GM12878 (cell line): Measurements from ENCODE around the gene FAM174A. TPM values are rescaled to one million over a fixed set of nuclear protein-coding genes. Genes with fewer than 3 reads are reported as not detected.

ENCODE experiments used
- ATAC-seq: fragments of 200-7000 bp; cut with Tn5 transposase; 3 replicates; pipeline ENCODE4 v1.9.1; 2020; ENCODE audit warnings: mild to moderate bottlenecking, moderate library complexity
- BruUV-seq: library from RNA; stranded (reverse); fragments of 400-500 nt; replicated peaks from 2 replicates; lab custom pipeline; 2021; lab: Mats Ljungman, UMichigan
- CTCF ChIA-PET: fragments of 300-600 bp; sonication (Branson Sonifier 250); formaldehyde crosslinking; extraction: SDS; loops from one replicate; lab custom pipeline; 2021; ENCODE audit warnings: inconsistent platforms; lab: Yijun Ruan, JAX
- POLR2A ChIA-PET: fragments of 350-600 bp; formaldehyde crosslinking; extraction: SDS; loops from one replicate; lab custom pipeline; 2021; ENCODE audit warnings: inconsistent platforms; lab: Charles Lee
- RAD21 ChIA-PET: fragments of 300-600 bp; sonication (Branson Sonifier 250); formaldehyde crosslinking; loops from one replicate; lab custom pipeline; 2023; ENCODE audit warnings: antibody characterized with exemption; ENCODE audit not compliant: unreplicated experiment; lab: Charles Lee
- SMC1A ChIA-PET: fragments of 300-600 bp; sonication (Branson Sonifier 250); formaldehyde crosslinking; loops from one replicate; lab custom pipeline; 2023; ENCODE audit not compliant: unreplicated experiment, uncharacterized antibody; lab: Charles Lee
- DNase-seq: peaks from one replicate; pipeline ENCODE4 v3.0.0-alpha.2; 2011; ENCODE audit warnings: low read depth, low spot score
- FAIRE-seq: peaks from 3 replicates; lab custom pipeline; 2011; peaks lifted over from hg19 to GRCh38; lab: Jason Lieb, UNC
- H2AFZ ChIP-seq: 2 replicates; pipeline ENCODE4 v1.6.0; 2011; ENCODE audit warnings: low read depth, low read length, control low read depth; ENCODE audit not compliant: control insufficient read depth
- H3K27ac ChIP-seq: 2 replicates; pipeline ENCODE4 v1.5.1; 2011; ENCODE audit warnings: control low read depth; ENCODE audit not compliant: control insufficient read depth, insufficient read depth
- H3K27me3 ChIP-seq, 2 experiments: replicated peaks in 1 of 2; 2 replicates each; pipeline versions ENCODE4 v1.6.0 to v1.6.1; 2011; ENCODE audit warnings: low read length in 1 of 2; ENCODE audit not compliant: control insufficient read depth in 2 of 2, insufficient read depth in 2 of 2
- H3K36me3 ChIP-seq, 2 experiments: 2 replicates each; pipeline ENCODE4 v1.5.1; 2011; ENCODE audit warnings: low read length in 1 of 2; ENCODE audit not compliant: control insufficient read depth in 2 of 2, insufficient read depth in 2 of 2
- H3K4me1 ChIP-seq: 2 replicates; pipeline ENCODE4 v1.6.1; 2011; ENCODE audit warnings: mild to moderate bottlenecking, low read length, moderate library complexity, mixed read lengths; ENCODE audit not compliant: control insufficient read depth, insufficient read depth
- H3K4me2 ChIP-seq: 2 replicates; pipeline ENCODE4 v1.6.0; 2011; ENCODE audit warnings: control low read depth; ENCODE audit not compliant: control insufficient read depth, insufficient read depth
- H3K4me3 ChIP-seq: fragments of 200-600 bp; sonication (generic); 2 replicates; pipeline ENCODE4 v1.5.1; 2016
- H3K79me2 ChIP-seq: 2 replicates; pipeline ENCODE4 v1.6.0; 2011; ENCODE audit warnings: low read length; ENCODE audit not compliant: control insufficient read depth, insufficient read depth
- H3K9ac ChIP-seq: 2 replicates; pipeline ENCODE4 v1.8.0; 2011; ENCODE audit warnings: low read length, control low read depth, mixed read lengths; ENCODE audit not compliant: control insufficient read depth, insufficient read depth
- H3K9me3 ChIP-seq: replicated peaks from 3 replicates; pipeline ENCODE4 v1.5.1; 2011; ENCODE audit warnings: mild to moderate bottlenecking, low read length; ENCODE audit not compliant: control insufficient read depth, insufficient read depth
- H4K20me1 ChIP-seq: 2 replicates; pipeline ENCODE4 v1.6.0; 2011; ENCODE audit not compliant: control insufficient read depth, insufficient read depth
- BCL11A ChIP-seq: IDR thresholded peaks from 2 replicates; pipeline ENCODE4 v1.6.1; 2011; ENCODE audit warnings: low read depth, low read length
- CBX5 ChIP-seq: sonication (generic); IDR thresholded peaks from 2 replicates; pipeline ENCODE4 v1.6.1; 2016; ENCODE audit warnings: low read depth, moderate library complexity, mild to moderate bottlenecking, inconsistent platforms
- FOS ChIP-seq: IDR thresholded peaks from 3 replicates; pipeline ENCODE4 v1.6.1; 2011; ENCODE audit warnings: borderline replicate concordance; ENCODE audit not compliant: insufficient read length; ENCODE audit errors: extremely low read depth
- FOXM1 ChIP-seq: IDR thresholded peaks from 2 replicates; pipeline ENCODE4 v1.6.1; 2012; ENCODE audit warnings: low read depth, mild to moderate bottlenecking, inconsistent platforms, low read length, moderate library complexity
- GABPA ChIP-seq: IDR thresholded peaks from 2 replicates; pipeline ENCODE4 v1.6.1; 2014; ENCODE audit warnings: antibody characterized with exemption, low read depth, mild to moderate bottlenecking, inconsistent platforms
- HDAC2 ChIP-seq: fragments of 200-600 bp; sonication (generic); IDR thresholded peaks from 2 replicates; pipeline ENCODE4 v1.6.1; 2017
- IKZF2 ChIP-seq, 2 experiments: fragments of 450-650 bp; IDR thresholded peaks; 2 replicates each; pipeline ENCODE4 v1.6.1; 2017; ENCODE audit warnings: mild to moderate bottlenecking in 2 of 2, moderate library complexity in 2 of 2
- IRF5 ChIP-seq: fragments of 450-650 bp; IDR thresholded peaks from 2 replicates; pipeline ENCODE4 v1.6.1; 2017; ENCODE audit warnings: borderline replicate concordance
- MAX ChIP-seq: IDR thresholded peaks from 2 replicates; pipeline ENCODE4 v1.6.1; 2012; ENCODE audit warnings: low read depth, low read length, improper control_type of control experiment
- NRF1 ChIP-seq: conservative IDR thresholded peaks from 2 replicates; pipeline ENCODE4 v1.6.1; 2011; ENCODE audit warnings: mild to moderate bottlenecking, low read depth, low read length, improper control_type of control experiment
- RFX5 ChIP-seq: IDR thresholded peaks from 2 replicates; pipeline ENCODE4 v1.6.1; 2011; ENCODE audit warnings: low read depth, low read length, improper control_type of control experiment
- SIN3A ChIP-seq: IDR thresholded peaks from 2 replicates; pipeline ENCODE4 v1.6.1; 2012; ENCODE audit warnings: low read depth, low read length, improper control_type of control experiment
- TBL1XR1 ChIP-seq: IDR thresholded peaks from 2 replicates; pipeline ENCODE4 v1.6.1; 2012; ENCODE audit warnings: low read depth, low read length, improper control_type of control experiment
- USF1 ChIP-seq: IDR thresholded peaks from 2 replicates; pipeline ENCODE4 v1.6.1; 2011; ENCODE audit warnings: borderline replicate concordance, low read depth, mild to moderate bottlenecking, moderate library complexity, mixed read lengths, low read length; ENCODE audit not compliant: insufficient read depth; ENCODE audit errors: extremely low read length
- WRNIP1 ChIP-seq: IDR thresholded peaks from 2 replicates; pipeline ENCODE4 v1.6.1; 2011; ENCODE audit warnings: low read depth, low read length, improper control_type of control experiment, borderline replicate concordance
- YY1 ChIP-seq: IDR thresholded peaks from 2 replicates; pipeline ENCODE4 v1.6.1; 2011; ENCODE audit warnings: low read depth, mild to moderate bottlenecking, low read length
- WGBS: methylation state at CpG from one replicate; pipeline ENCODE4 v1.1.6; 2016; ENCODE audit warnings: low lambda C conversion rate; ENCODE audit not compliant: insufficient replicate concordance, insufficient coverage; ENCODE audit errors: missing lambda C conversion rate; 5-methylcytosine and 5-hydroxymethylcytosine counted together
- in situ Hi-C: fragments of 300-500 bp; cut with MboI; formaldehyde crosslinking; loops from 9 replicates; pipeline ENCODE4 v1.14.3; 2018; ENCODE audit warnings: mixed read lengths
- intact Hi-C: fragments of 100-400 bp; cut with micrococcal nuclease; formaldehyde crosslinking; loops from one replicate; pipeline ENCODE4 v1.14.2; 2022; ENCODE audit not compliant: unreplicated experiment
- polyA plus RNA-seq, 11 experiments: library from polyadenylated mRNA; depleted of rRNA in 4 of 11; unstranded in 6 of 11; stranded (reverse) in 5 of 11; fragments of >200 nt; fragmentation: Nextera tagmentation in 4 of 11; fragmentation: Illumina TruSeq in 1 of 11; extraction: Ambion mirVana in 4 of 11; extraction: Trizol in 1 of 11; gene quantifications; 1 replicate in 1 of 11; 2 replicates in 10 of 11; pipeline versions ENCODE4 v1.2.1 to v1.2.3, GENCODE V29; 2011 to 2016; ENCODE audit warnings: inconsistent platforms in 2 of 11, missing spikeins in 2 of 11, low read depth in 1 of 11
- total RNA-seq, 4 experiments: library from RNA; depleted of rRNA in 3 of 4; stranded (reverse); fragments of >200 nt in 3 of 4; fragmentation: Illumina TruSeq in 1 of 4; extraction: Trizol in 1 of 4; gene quantifications; 2 replicates each; pipeline versions ENCODE4 v1.2.1 to v1.2.3, GENCODE V29; 2013 to 2021

FAM174A gene
- total and polyA plus RNA-seq, 10 of the 15 experiments (the other 5 are each of a cell fraction or from before 2014, with no cell fraction given): 1.4 to 12.1 (median 6.0) TPM

- RAD21 ChIA-PET: no interaction called here
- WGBS: 50% methylated on average over 7 of the region's 7 CpGs
- FAIRE-seq: no peak
These were observed 81.1 kb downstream of the FAM174A start for GRCh38 chr5:100616291-100616690.

More at GRCh38 chr5:100616291-100616690, 81.1 kb downstream of the FAM174A start:
- Histone ChIP-seq H3K36me3 (no peaks in the 10 kb centered on the region), H2AFZ (no peak overlapping the region), H3K9ac (no peak overlapping the region), H4K20me1 (no peaks in the 10 kb centered on the region), H3K79me2 (no peaks in the 10 kb centered on the region), H3K27ac (no peak overlapping the region), H3K27me3 (no peaks in the 10 kb centered on the region), H3K9me3 (no peaks in the 10 kb centered on the region), H3K4me3 (no peak overlapping the region), H3K4me2 (no peak overlapping the region), H3K4me1 (no peaks in the 10 kb centered on the region)
- in situ Hi-C loops: loop anchor here (25.0 kb wide), 1 partner anchor 771 kb away; no protein-coding TSS in a partner anchor
- TF ChIP-seq TBL1XR1 (no peak), SIN3A (no peak), CBX5 (no peak), IKZF2 (IDR thresholded peaks at IDR 0.05) (no peak), GABPA (no peak), NRF1 (no peak), HDAC2 (no peak), WRNIP1 (no peak), FOS (no peak), YY1 (no peak), RFX5 (no peak), USF1 (no peak), IRF5 (no peak), MAX (no peak), FOXM1 (no peak), BCL11A (no peak)
- POLR2A ChIA-PET: no interaction called here
- ATAC-seq (no peak), DNase-seq (no peak)
- no TSS peak for BruUV-seq
- intact Hi-C loops: no loop called here
- CTCF ChIA-PET: interaction anchor here (0.6 to 1.0 kb wide), 3 partner anchors 13 to 137 kb away, joined by 3 to 4 read pairs (median 3); no protein-coding TSS in a partner anchor
- SMC1A ChIA-PET: interaction anchor here (0.6 to 1.0 kb wide), 2 partner anchors 17 to 73 kb away, joined by 4 read pairs; no protein-coding TSS in a partner anchor
